Adipocyte (in vitro differentiated cells): ENCODE results near the gene FBXL13.
"Not testable (repeated sequence)": the region's sequence is repeated elsewhere in the genome, so short reads cannot be mapped to it uniquely, and the experiment has no call there.

Experiments
- DNase-seq: peaks from one replicate; pipeline ENCODE4 v3.0.0-alpha.2; 2015; ENCODE audit warnings: low read depth
- H3K27me3 ChIP-seq: replicated peaks from 2 replicates; pipeline ENCODE4 v1.7.0; 2013; ENCODE audit warnings: mild to moderate bottlenecking, low read length, moderate library complexity; ENCODE audit not compliant: control insufficient read depth, insufficient read depth
- H3K36me3 ChIP-seq: 2 replicates; pipeline ENCODE4 v1.7.0; 2013; ENCODE audit warnings: low read length, mild to moderate bottlenecking, moderate library complexity; ENCODE audit not compliant: control insufficient read depth, insufficient read depth, severe bottlenecking
- H3K4me1 ChIP-seq: 2 replicates; pipeline ENCODE4 v1.7.0; 2013; ENCODE audit warnings: mild to moderate bottlenecking, low read length, moderate library complexity; ENCODE audit not compliant: control insufficient read depth, insufficient read depth
- H3K4me3 ChIP-seq: 2 replicates; pipeline ENCODE4 v1.7.0; 2013; ENCODE audit warnings: mild to moderate bottlenecking, low read length, moderate library complexity
- H3K9ac ChIP-seq: 2 replicates; pipeline ENCODE4 v1.7.0; 2013; ENCODE audit warnings: mild to moderate bottlenecking, low read length, moderate library complexity
- H3K9me3 ChIP-seq: 2 replicates; pipeline ENCODE4 v1.7.0; 2013; ENCODE audit warnings: mild to moderate bottlenecking, low read length, moderate library complexity; ENCODE audit not compliant: control insufficient read depth

The FBXL13 gene

GRCh38 chr7:102810916-102811315 lies 263.7 kb downstream of the FBXL13 start:
- Histone ChIP-seq H3K4me3 (no peak overlapping the region), H3K9ac (no peak overlapping the region), H3K4me1 (peaks cover 20% of the 10 kb centered on the region), H3K27me3 (no peaks in the 10 kb centered on the region), H3K9me3 (no peaks in the 10 kb centered on the region), H3K36me3 (peaks cover 7% of the 10 kb centered on the region)
- DNase-seq, result no peak

GRCh38 chr7:102806613-102807012 lies 268.0 kb downstream of the FBXL13 start:
- DNase-seq, result no peak
- Histone ChIP-seq H3K9ac (no peak overlapping the region), H3K9me3 (no peaks in the 10 kb centered on the region), H3K36me3 (peaks cover 7% of the 10 kb centered on the region), H3K4me1 (peaks cover 6% of the 10 kb centered on the region), H3K4me3 (no peak overlapping the region), H3K27me3 (no peaks in the 10 kb centered on the region)

- not testable (repeated sequence) for H3K27me3 ChIP-seq, H3K4me3 ChIP-seq, H3K36me3 ChIP-seq, H3K9me3 ChIP-seq, H3K4me1 ChIP-seq, H3K9ac ChIP-seq, DNase-seq
These were observed 278.5 kb downstream of the FBXL13 start for GRCh38 chr7:102795987-102796595.

- H3K4me3 ChIP-seq, DNase-seq, H3K9ac ChIP-seq, H3K4me1 ChIP-seq, H3K36me3 ChIP-seq, H3K27me3 ChIP-seq, H3K9me3 ChIP-seq: not testable (repeated sequence)
These were observed 280.0 kb downstream of the FBXL13 start for GRCh38 chr7:102794567-102794966.

- not testable (repeated sequence) for H3K27me3 ChIP-seq, H3K4me3 ChIP-seq, H3K9ac ChIP-seq, H3K4me1 ChIP-seq, H3K36me3 ChIP-seq, H3K9me3 ChIP-seq, DNase-seq
These were observed 282.8 kb downstream of the FBXL13 start for GRCh38 chr7:102791831-102792230.

- not testable (repeated sequence) for H3K9me3 ChIP-seq, H3K36me3 ChIP-seq, DNase-seq, H3K9ac ChIP-seq, H3K4me1 ChIP-seq, H3K4me3 ChIP-seq, H3K27me3 ChIP-seq
These were observed 283.2 kb downstream of the FBXL13 start for GRCh38 chr7:102791367-102791766.

GRCh38 chr7:102790364-102791100 lies 284.1 kb downstream of the FBXL13 start:
- H3K4me1 ChIP-seq, H3K9ac ChIP-seq, H3K4me3 ChIP-seq, DNase-seq, H3K36me3 ChIP-seq, H3K27me3 ChIP-seq, H3K9me3 ChIP-seq: not testable (repeated sequence)

- not testable (repeated sequence) for DNase-seq, H3K9me3 ChIP-seq, H3K27me3 ChIP-seq, H3K9ac ChIP-seq, H3K36me3 ChIP-seq, H3K4me3 ChIP-seq, H3K4me1 ChIP-seq
These were observed 285.8 kb downstream of the FBXL13 start for GRCh38 chr7:102788770-102789169.

GRCh38 chr7:102780926-102781325 lies 293.7 kb downstream of the FBXL13 start:
- H3K27me3 ChIP-seq, DNase-seq, H3K9me3 ChIP-seq, H3K36me3 ChIP-seq, H3K4me3 ChIP-seq, H3K9ac ChIP-seq, H3K4me1 ChIP-seq: not testable (repeated sequence)

GRCh38 chr7:102778663-102779062 lies 295.9 kb downstream of the FBXL13 start:
- not testable (repeated sequence) for H3K27me3 ChIP-seq, H3K9ac ChIP-seq, H3K4me1 ChIP-seq, H3K36me3 ChIP-seq, H3K9me3 ChIP-seq, H3K4me3 ChIP-seq
- DNase-seq, result peak; percentile 2

- not testable (repeated sequence) for H3K9ac ChIP-seq, H3K4me3 ChIP-seq, H3K4me1 ChIP-seq, H3K36me3 ChIP-seq, DNase-seq, H3K27me3 ChIP-seq, H3K9me3 ChIP-seq
These were observed 298.4 kb downstream of the FBXL13 start for GRCh38 chr7:102776217-102776616.

- H3K9me3 ChIP-seq, H3K36me3 ChIP-seq, H3K27me3 ChIP-seq, DNase-seq, H3K4me3 ChIP-seq, H3K9ac ChIP-seq, H3K4me1 ChIP-seq: not testable (repeated sequence)
These were observed 304.1 kb downstream of the FBXL13 start for GRCh38 chr7:102770467-102770866.
